Activated naive CD8-positive, alpha-beta T cell treated with anti-CD3 and anti-CD28 coated beads, Interleukin-2, amount 50 U/mL, for 24 hours (primary cell): Measurements from ENCODE around the gene TBXA2R.
"Not testable (repeated sequence)": the region's sequence is repeated elsewhere in the genome, so short reads cannot be mapped to it uniquely, and the experiment has no call there.

Experiments used
- ATAC-seq: fragments of 150-1000 bp; cut with Tn5 transposase; one replicate; pipeline ENCODE4 v1.10.0; 2021
- DNase-seq: peaks from one replicate; pipeline ENCODE4 v3.0.0; 2021
- H3K27ac Mint-ChIP-seq: one replicate; pipeline ENCODE4 v1.8.0; 2021; ENCODE audit warnings: mild to moderate bottlenecking, mixed read lengths
- H3K27me3 Mint-ChIP-seq: one replicate; pipeline ENCODE4 v1.8.0; 2021; ENCODE audit warnings: mixed read lengths
- H3K36me3 Mint-ChIP-seq: one replicate; pipeline ENCODE4 v1.8.0; 2021; ENCODE audit warnings: low read depth, mixed read lengths
- H3K4me1 Mint-ChIP-seq: one replicate; pipeline ENCODE4 v1.8.0; 2021; ENCODE audit warnings: mixed read lengths
- H3K4me3 Mint-ChIP-seq: one replicate; pipeline ENCODE4 v1.8.0; 2021; ENCODE audit warnings: mild to moderate bottlenecking, moderate library complexity, mixed read lengths
- H3K9me3 Mint-ChIP-seq: one replicate; pipeline ENCODE4 v1.8.0; 2021; ENCODE audit warnings: mixed read lengths

The TBXA2R gene

DNA sequence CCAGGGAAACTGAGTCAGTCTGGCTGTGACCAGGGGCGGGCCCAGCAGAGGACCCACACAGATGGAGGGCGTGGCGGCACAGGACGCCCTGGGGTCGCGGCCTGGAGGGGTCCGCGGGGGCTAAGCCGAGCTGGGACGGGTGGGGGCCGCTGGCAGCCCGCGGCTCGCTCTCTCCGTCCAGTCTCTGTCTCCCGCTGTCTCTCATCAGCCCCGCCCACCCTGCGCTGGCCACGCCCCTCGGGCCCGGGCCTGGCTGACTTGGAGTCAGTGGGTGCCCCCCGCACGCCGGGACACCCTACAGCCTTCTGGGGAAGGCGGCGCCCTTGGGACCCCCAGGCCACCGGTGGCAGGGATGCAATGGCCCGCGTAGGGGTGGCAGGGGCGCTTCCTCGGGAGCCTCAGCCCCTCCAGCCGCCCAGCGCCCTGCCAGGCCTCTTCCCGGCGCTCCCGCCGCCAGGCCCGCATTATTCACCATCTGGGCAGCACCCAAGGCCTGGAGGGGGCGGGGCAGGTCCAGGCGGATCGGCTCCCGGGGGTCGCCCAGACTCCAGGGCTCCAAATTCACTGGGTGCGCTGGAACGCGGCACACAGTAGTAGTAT lies at the start of gene TBXA2R:
Gene TBXA2R (minus strand): TSS at position 186 of the 600 bp plus-strand sequence. CDS start 6,241 bp downstream, outside the sequence.
- Mint-ChIP-seq H3K4me1 (peaks cover 9% of the 10 kb centered on the region), H3K27me3 (no peaks in the 10 kb centered on the region), H3K9me3 (no peaks in the 10 kb centered on the region), H3K36me3 (peaks cover 4% of the 10 kb centered on the region), H3K27ac (no peak within 1 kb of the TSS), H3K4me3 (no peak within 1 kb of the TSS)
- DNase-seq (peak; percentile 82), ATAC-seq (peak; percentile 44)

DNA sequence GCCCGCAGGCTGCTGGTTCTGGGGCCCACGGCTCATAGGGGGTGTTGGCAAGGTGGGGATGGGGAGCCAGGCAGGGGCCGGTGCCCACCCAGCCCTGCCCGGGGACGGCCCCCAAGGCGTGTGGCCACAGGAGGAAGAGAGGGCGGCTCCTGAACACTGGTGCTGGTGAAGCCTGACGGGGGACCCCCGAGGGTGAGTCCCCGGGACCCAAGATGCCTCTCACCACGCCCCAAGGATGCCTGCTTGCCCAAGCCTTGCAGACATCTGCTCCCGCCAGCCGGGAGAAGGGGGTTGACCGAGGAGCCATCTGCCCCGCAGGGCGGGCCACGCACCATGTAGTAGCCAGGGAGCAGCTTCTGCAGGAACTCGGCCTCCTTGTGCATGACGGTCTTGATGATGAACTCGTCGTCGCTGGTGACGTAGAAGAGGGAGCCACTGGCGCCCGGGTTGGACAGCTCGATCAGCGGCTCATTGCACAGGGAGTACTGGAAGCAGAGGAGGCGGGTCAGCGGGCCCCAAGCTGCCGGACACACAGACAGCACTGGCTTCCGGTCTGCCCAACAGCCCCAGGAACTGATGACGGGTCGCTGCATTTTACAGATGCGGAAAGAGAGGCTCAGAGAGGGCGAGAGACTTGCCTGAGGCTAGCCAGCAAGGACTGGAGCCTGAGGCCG lies 49.5 kb upstream of the TBXA2R start:
- Mint-ChIP-seq H3K36me3 (peaks cover 6% of the 10 kb centered on the region), H3K27me3 (no peaks in the 10 kb centered on the region), H3K27ac (no peak overlapping the region), H3K9me3 (no peaks in the 10 kb centered on the region), H3K4me1 (no peaks in the 10 kb centered on the region), H3K4me3 (no peak overlapping the region)
- DNase-seq (no peak), ATAC-seq (no peak)

DNA sequence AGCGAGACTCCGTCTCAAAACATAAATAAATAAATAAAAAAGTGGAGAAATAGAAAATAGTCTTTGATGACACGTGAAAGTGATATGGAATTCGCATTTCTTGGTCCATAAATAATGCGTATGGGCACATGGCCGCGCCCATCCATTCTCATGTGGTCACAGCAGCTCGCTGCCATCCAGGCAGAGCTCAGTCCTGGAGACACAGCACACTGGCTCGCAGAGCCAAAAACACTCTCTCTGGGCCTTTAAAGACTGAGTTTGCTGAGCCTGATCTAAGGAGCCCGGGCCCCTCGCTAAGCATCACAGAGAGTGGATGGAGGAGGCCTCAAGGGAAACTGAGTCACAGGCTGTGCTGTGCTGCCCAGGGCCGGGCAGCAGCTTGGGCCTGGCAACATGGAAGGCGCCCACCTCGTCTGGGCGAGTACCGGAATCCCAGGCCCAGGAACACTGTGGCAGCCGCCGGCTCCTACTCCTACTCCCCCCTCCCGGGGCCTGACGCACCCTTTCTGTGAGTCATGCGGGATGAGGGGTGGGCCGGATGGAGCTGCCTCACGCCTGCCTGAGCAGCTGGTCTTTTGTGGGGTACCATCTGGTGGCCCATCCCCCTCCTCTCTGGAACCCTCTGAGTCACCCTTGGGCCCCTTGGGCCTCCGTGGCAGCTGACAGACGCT lies 48.9 kb upstream of the TBXA2R start:
- no peaks in the 10 kb centered on the region for H3K4me1 Mint-ChIP-seq
- no peak overlapping the region for H3K4me3 Mint-ChIP-seq
- ATAC-seq, result no peak
- no peaks in the 10 kb centered on the region for H3K9me3 Mint-ChIP-seq
- H3K27me3 Mint-ChIP-seq, result no peaks in the 10 kb centered on the region
- H3K36me3 Mint-ChIP-seq, result peaks cover 6% of the 10 kb centered on the region
- H3K27ac Mint-ChIP-seq, result no peak overlapping the region
- no peak for DNase-seq

DNA sequence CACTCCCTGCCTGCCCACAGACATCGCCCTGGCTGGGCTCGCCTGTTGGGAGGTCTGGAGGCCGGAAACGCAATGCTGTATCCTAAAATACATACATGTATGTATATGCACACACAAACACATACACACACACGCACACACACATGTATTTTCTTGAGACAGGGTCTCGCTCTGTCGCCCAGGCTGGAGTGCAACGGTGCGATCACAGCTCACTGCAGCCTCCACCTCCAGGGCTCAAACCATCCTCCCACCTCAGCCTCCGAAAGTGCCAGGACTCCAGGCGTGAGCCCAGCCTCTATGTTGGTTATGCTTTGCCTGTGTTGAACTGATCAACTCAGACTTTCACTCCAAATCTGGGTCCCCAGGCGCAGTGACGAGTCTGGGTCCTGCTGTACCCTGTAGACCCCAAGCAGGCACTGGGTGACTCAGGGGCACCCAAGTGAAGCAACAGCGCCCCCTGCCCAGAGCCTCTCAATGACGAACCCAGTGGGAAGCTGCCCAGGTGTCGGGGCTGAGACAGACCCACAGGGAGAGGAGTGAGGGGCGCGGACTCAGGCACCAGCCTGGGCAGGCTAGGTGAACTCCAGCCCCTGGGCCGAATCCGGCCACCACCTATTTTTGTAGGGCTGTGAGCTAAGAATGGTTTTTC lies 47.3 kb upstream of the TBXA2R start:
- Mint-ChIP-seq H3K36me3 (peaks cover 6% of the 10 kb centered on the region), H3K4me1 (no peaks in the 10 kb centered on the region), H3K27me3 (no peaks in the 10 kb centered on the region), H3K4me3 (no peak overlapping the region), H3K9me3 (no peaks in the 10 kb centered on the region), H3K27ac (no peak overlapping the region)
- no peak for ATAC-seq
- DNase-seq, result peak; percentile 28

DNA sequence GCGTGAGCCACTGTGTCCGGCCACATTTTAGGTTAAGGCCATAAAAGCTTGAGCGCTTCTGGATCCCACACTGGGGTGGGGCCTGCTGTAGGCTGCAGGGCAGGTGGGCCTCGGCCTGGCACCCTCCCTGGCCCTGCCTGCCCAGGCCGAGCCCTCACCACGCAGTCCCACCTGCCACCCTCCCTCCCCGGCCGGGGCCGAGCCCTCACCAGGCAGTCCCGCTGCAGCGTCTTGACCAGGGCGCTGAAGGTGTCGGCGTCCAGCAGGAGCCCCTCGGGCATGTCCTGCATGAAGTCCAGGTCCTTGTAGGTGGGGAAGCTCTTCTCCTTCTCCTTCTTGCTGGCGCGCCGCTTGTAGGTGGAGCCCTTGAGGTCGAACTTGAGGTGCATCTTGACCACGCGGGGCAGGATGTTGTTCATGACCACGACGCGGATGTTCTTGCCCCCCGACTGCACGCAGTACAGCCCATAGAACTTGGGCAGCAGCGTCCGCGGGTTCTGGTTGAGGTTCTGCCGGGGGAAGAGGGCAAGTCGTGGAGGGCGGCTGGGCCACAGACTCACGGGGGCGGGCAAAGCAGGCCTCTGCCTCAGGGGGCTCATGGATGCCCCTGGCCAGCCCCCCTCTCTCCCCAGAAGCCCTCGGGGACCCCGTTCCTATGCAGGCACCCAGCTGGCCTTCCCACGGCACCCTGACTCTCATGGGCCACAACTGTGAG lies 46.6 kb upstream of the TBXA2R start:
- no peak for DNase-seq
- no peak for ATAC-seq
- no peaks in the 10 kb centered on the region for H3K9me3 Mint-ChIP-seq
- no peaks in the 10 kb centered on the region for H3K27me3 Mint-ChIP-seq
- H3K4me3 Mint-ChIP-seq, result no peak overlapping the region
- no peak overlapping the region for H3K27ac Mint-ChIP-seq
- H3K4me1 Mint-ChIP-seq, result no peaks in the 10 kb centered on the region
- H3K36me3 Mint-ChIP-seq, result peaks cover 6% of the 10 kb centered on the region

DNA sequence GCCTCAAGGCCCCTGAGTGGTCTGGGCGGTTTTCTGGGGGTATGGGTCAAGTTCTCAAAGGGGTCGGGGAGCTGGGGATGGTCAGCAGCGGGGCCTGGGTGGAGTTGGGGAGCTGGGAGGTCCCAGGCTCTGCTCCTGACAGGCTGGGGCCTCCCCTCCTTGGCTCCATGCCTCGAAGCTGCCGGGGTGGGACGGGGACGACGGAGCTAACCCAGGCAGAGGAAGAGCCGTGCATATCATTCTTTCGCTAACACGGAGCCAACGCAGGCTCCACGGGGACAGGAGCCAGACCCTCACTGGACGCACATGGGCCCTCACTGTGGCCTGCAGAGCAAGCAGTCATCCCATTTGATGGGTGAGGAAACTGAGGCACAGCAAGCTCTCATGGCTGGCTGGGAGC lies 45.7 kb upstream of the TBXA2R start:
- Mint-ChIP-seq H3K36me3 (peaks cover 5% of the 10 kb centered on the region), H3K27ac (no peak overlapping the region), H3K27me3 (no peaks in the 10 kb centered on the region), H3K9me3 (no peaks in the 10 kb centered on the region), H3K4me1 (no peaks in the 10 kb centered on the region), H3K4me3 (no peak overlapping the region)
- no peak for ATAC-seq
- DNase-seq, result no peak

DNA sequence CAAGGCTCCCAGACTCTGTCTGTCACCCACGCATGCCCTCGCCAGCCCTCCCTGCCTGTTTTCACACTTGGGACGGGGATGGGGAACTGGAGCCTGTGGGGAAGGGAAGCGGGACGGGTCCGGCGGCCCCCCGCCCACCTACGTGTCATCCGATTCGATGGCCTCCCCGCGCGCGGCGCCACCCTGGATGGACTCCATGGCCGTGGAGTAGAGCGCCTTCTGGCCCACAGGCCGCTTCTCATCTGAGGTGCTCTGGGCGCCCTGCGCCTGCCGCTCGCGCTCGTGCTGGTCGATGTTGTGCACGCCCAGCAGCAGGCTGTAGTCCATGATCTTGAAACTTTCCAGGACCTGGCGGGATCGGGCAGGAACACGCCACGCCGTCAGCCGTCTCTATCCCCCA lies 45.0 kb upstream of the TBXA2R start:
- H3K27ac Mint-ChIP-seq, result no peak overlapping the region
- H3K4me1 Mint-ChIP-seq, result no peaks in the 10 kb centered on the region
- no peaks in the 10 kb centered on the region for H3K27me3 Mint-ChIP-seq
- no peaks in the 10 kb centered on the region for H3K36me3 Mint-ChIP-seq
- H3K4me3 Mint-ChIP-seq, result no peak overlapping the region
- ATAC-seq (no peak), DNase-seq (no peak)
- H3K9me3 Mint-ChIP-seq, result no peaks in the 10 kb centered on the region

DNA sequence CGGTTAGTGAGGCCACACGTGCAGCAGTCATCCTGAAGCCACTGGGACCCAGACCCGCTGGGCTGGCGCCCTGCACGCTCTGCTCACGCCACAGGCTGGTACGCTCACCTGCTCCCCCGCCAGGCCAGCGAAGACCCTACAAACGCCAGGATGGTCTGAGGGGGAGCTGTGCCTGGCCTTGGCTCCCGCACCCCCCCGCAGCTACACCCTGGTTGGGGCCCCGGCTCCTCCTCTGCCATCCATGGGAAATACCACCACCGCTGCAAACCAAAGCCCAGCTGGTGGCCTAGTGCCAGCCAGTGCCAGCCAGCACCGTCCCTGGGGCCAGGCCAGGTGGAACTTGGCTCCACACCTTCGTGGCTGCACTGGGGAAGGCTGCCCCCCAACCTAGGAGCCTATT lies 43.2 kb upstream of the TBXA2R start:
- Mint-ChIP-seq H3K27me3 (no peaks in the 10 kb centered on the region), H3K36me3 (no peaks in the 10 kb centered on the region), H3K4me3 (no peak overlapping the region), H3K4me1 (no peaks in the 10 kb centered on the region), H3K27ac (no peak overlapping the region), H3K9me3 (no peaks in the 10 kb centered on the region)
- DNase-seq (no peak), ATAC-seq (no peak)

DNA sequence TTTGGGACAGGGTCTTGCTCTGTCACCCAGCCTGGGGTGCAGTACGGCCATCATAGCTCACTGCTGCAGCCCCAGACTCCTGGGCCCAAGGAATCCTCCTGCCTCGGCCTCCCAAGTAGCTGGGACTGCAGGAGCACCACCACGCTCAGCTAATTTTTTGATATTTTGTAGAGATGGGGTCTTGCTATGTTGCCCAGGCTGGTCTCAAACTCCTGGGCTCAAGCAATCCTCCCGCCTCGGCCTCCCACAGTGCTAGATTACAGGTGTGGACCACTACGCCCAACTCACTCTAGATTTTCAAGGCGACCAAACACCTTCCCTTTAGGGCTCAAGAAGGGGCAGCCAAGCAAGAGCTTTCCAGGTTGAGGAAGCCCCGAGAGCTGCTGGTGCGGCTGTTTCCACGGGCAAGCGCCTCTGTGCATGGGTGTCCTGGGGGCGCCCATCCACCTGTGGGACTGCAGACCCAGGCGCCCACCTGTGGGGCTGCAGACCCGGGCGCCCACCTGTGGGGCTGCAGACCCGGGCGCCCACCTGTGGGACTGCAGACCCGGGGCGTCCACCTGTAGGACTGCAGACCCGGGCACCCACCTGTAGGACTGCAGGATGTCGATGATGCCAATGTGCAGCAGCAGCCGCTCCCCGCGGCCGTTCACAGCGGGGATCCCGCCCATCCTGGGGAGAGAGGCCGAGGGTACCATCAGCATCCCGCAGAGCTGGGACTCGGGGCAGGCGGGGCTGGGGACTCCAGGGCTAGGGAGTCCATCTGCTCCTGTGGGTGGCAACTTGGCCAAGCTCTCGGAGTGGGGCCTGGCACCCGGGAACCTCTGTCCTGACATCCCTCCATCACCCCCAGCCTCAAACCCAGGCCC lies 41.6 kb upstream of the TBXA2R start:
- H3K36me3 Mint-ChIP-seq, result no peaks in the 10 kb centered on the region
- H3K9me3 Mint-ChIP-seq, result no peaks in the 10 kb centered on the region
- no peaks in the 10 kb centered on the region for H3K4me1 Mint-ChIP-seq
- no peak overlapping the region for H3K27ac Mint-ChIP-seq
- ATAC-seq (no peak), DNase-seq (no peak)
- no peaks in the 10 kb centered on the region for H3K27me3 Mint-ChIP-seq
- no peak overlapping the region for H3K4me3 Mint-ChIP-seq

DNA sequence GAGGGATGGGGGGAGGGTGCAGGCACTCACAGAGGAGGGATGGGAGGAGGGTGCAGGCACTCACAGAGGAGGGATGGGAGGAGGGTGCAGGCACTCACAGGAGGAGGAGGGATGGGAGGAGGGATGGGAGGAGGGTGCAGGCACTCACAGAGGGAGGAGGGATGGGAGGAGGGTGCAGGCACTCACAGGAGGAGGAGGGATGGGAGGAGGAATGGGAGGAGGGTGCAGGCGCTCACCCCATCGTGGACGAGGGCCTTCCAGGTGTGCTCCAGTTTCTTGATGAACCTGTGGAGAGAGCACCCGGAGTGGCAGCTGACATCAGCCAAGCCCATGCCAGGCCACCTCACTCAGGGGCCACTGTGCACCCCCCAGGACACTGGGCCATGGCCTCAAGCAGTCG lies 40.4 kb upstream of the TBXA2R start:
- not testable (repeated sequence) for H3K27me3 Mint-ChIP-seq, H3K4me1 Mint-ChIP-seq, H3K27ac Mint-ChIP-seq, DNase-seq, ATAC-seq, H3K36me3 Mint-ChIP-seq, H3K4me3 Mint-ChIP-seq, H3K9me3 Mint-ChIP-seq

DNA sequence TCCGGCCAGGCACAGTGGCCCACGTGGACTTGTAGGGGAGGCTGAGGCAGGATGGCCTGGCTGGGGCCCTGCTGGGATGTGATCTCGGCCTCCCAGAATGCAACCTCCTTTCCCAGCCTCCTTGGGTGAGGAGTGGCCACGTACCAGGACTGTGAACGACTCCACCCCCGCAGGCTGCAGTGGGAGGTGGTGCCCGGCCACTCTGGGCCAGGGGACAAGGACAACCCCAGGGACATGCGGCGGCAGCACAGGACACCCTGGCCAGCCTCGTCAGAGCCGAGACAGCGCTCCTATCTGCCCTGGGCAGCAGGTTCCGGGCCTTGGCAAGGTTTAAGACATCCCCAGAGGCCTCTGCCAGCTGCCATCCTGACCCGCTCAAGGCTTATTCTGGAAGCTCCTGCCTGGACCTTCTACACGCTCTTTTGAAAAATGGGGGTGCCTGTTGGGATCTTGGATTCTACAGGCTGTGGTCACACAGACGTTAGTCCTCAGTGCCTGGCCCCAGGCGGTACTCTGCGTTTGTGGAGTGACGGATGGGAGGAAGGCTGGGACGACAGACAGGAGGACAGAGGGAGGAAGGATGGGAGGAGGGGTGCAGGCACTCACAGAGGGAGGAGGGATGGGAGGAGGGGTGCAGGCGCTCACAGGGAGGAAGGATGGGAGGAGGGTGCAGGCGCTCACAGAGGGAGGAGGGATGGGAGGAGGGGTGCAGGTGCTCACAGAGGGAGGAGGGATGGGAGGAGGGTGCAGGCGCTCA lies 39.8 kb upstream of the TBXA2R start:
- H3K4me1 Mint-ChIP-seq, result no peaks in the 10 kb centered on the region

DNA sequence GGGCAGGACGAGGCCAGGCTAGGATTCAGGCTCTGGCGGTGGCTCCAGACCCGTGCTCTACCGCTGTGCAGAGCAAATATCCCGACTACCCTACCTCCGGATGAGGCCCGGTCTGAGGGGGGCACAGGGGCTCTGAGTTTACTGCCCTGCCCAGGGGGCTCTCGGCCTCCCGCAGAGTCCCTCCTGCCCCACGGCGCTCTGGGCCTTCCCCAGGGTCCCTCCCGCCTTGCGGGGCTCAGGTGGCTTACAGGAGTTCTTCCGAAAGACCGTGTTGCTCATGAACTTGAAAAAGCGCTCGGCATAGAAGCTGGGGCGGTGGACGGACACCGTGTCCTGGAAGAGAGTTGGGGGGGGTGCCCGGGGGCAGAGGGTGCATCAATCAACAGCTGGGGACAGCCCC lies 39.1 kb upstream of the TBXA2R start:
- no peak for DNase-seq
- no peaks in the 10 kb centered on the region for H3K9me3 Mint-ChIP-seq
- no peak overlapping the region for H3K27ac Mint-ChIP-seq
- no peaks in the 10 kb centered on the region for H3K4me1 Mint-ChIP-seq
- H3K27me3 Mint-ChIP-seq, result no peaks in the 10 kb centered on the region
- H3K36me3 Mint-ChIP-seq, result no peaks in the 10 kb centered on the region
- H3K4me3 Mint-ChIP-seq, result no peak overlapping the region
- ATAC-seq, result no peak

More for the DNA sequence above, 39.8 kb upstream of the TBXA2R start:
- Mint-ChIP-seq H3K4me3 (no peak overlapping the region), H3K27me3 (no peaks in the 10 kb centered on the region), H3K36me3 (no peaks in the 10 kb centered on the region), H3K27ac (no peak overlapping the region), H3K9me3 (no peaks in the 10 kb centered on the region)
- ATAC-seq (no peak), DNase-seq (no peak)

DNA sequence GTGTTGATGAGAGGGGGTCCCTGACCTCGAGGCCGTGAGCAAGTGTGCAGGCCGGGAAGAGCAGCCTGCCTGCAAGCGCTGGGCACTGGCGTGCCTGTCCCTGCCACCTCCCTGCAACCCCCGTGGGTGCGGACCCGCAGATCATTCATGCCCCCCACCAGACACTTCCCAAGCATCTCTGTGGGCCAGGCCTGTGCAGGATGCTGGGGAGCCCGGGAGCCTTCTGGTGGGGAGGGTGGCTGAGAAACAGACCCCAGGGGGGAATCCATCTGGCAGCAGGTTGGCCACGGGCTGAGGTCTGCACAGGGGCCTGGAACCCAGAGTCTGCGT lies 38.4 kb upstream of the TBXA2R start:
- Mint-ChIP-seq H3K27ac (no peak overlapping the region), H3K9me3 (no peaks in the 10 kb centered on the region), H3K4me3 (no peak overlapping the region), H3K4me1 (no peaks in the 10 kb centered on the region), H3K27me3 (no peaks in the 10 kb centered on the region), H3K36me3 (no peaks in the 10 kb centered on the region)
- DNase-seq (no peak), ATAC-seq (no peak)
